GM18511 (cell line): ENCODE measurements around the gene TFEB.

Source experiments
- ATAC-seq: cut with Tn5 transposase; IDR thresholded peaks from one replicate; pipeline ENCODE4 v1.9.1; 2021; ENCODE audit warnings: mild to moderate bottlenecking, moderate library complexity; ENCODE audit not compliant: unreplicated experiment

The TFEB gene

GRCh38 chr6:41707565-41708200 is 27.7 kb downstream of the TFEB start:
- no peak for ATAC-seq

GRCh38 chr6:41706876-41707564 is 28.4 kb downstream of the TFEB start:
- ATAC-seq, result peak; percentile 22

- peak; percentile 79 for ATAC-seq
Observed at GRCh38 chr6:41705996-41706835, 29.2 kb downstream of the TFEB start.

- no peak for ATAC-seq
Observed at GRCh38 chr6:41705311-41705995, 30.0 kb downstream of the TFEB start.

- no peak for ATAC-seq
Observed at GRCh38 chr6:41704656-41705310, 30.6 kb downstream of the TFEB start.

- ATAC-seq, result no peak
Observed at GRCh38 chr6:41704028-41704427, 31.4 kb downstream of the TFEB start.

GRCh38 chr6:41702771-41703494 is 32.5 kb downstream of the TFEB start:
- ATAC-seq, result no peak

- no peak for ATAC-seq
Observed at GRCh38 chr6:41702089-41702745, 33.2 kb downstream of the TFEB start.

GRCh38 chr6:41700463-41701347 is 34.7 kb downstream of the TFEB start:
- no peak for ATAC-seq

- ATAC-seq, result no peak
Observed at GRCh38 chr6:41699063-41699462, 36.3 kb downstream of the TFEB start.

- ATAC-seq, result no peak
Observed at GRCh38 chr6:41697861-41698781, 37.3 kb downstream of the TFEB start.

- no peak for ATAC-seq
Observed at GRCh38 chr6:41696788-41697187, 38.6 kb downstream of the TFEB start.

- ATAC-seq, result no peak
Observed at GRCh38 chr6:41695825-41696224, 39.6 kb downstream of the TFEB start.

- ATAC-seq, result no peak
Observed at GRCh38 chr6:41694815-41695526, 40.4 kb downstream of the TFEB start.

GRCh38 chr6:41693281-41694240 is 41.8 kb downstream of the TFEB start:
- ATAC-seq, result no peak

GRCh38 chr6:41692730-41693129 is 42.7 kb downstream of the TFEB start:
- no peak for ATAC-seq
